ENCODE data around the gene PPP1R13L. TPM values are rescaled to one million over a fixed set of nuclear protein-coding genes. Genes with fewer than 3 reads are reported as not detected.

Gene PPP1R13L
- total and polyA plus RNA-seq, 2 of the 8 experiments (the other 6 are each of a cell fraction or from before 2014, with no cell fraction given) = 9.1 to 15.3 TPM

- no peaks in the 10 kb centered on the region; the same call in 1 of the 2 replicates for H3K23me2 ChIP-seq (ENCODE audit: low read depth, low read length)
- no peak overlapping the region for H2BK120ac ChIP-seq (replicated peaks; ENCODE audit: low read depth, low read length)
- POLR2A ChIA-PET (ENCODE audit: partially characterized antibody) = interaction anchor here (0.6 to 5.9 kb wide), 11 partner anchors 8 to 308 kb away, joined by 3 to 36 read pairs (median 3); partner anchors contain the start of gene ERCC2
- H4K5ac ChIP-seq (ENCODE audit: insufficient read length, low read depth, low read length) = no peak overlapping the region
- 82% methylated on average over 15 of the region's 23 CpGs; no CpG with 5 or more reads in 1 of the 2 experiments for WGBS, 2 experiments (ENCODE audit: extremely low coverage in 1 of 2, insufficient coverage in 1 of 2, insufficient read length in 1 of 2, insufficient replicate concordance in 2 of 2, low coverage in 1 of 2, low lambda C conversion rate in 2 of 2, missing lambda C conversion rate in 1 of 2)
- H3K9me3 ChIP-seq (ENCODE audit: insufficient read depth in 2 of 2, low read depth in 1 of 2, low read length in 1 of 2) = no peaks in the 10 kb centered on the region
- H3K4me2 ChIP-seq (ENCODE audit: insufficient read depth in 1 of 2, low read depth in 2 of 2, low read length in 2 of 2) = no peak overlapping the region; a peak in 1 of 4 replicates
- no peak overlapping the region for H3K27ac ChIP-seq (ENCODE audit: low read depth, low read length)
- H3K9ac ChIP-seq (replicated peaks in 1 of 4; ENCODE audit: extremely low read depth in 1 of 4, low read depth in 3 of 4, low read length in 3 of 4) = no peak overlapping the region
- peaks cover 0 to 9% (median 5%) of the 10 kb centered on the region in 4 experiments; a peak in 2 of 7 replicates for H3K4me1 ChIP-seq (replicated peaks in 1 of 4; ENCODE audit: control insufficient read depth in 3 of 4, insufficient read depth in 4 of 4, low read length in 3 of 4)
- H3K36me3 ChIP-seq (ENCODE audit: control insufficient read depth in 2 of 4, insufficient read depth in 4 of 4, low read length in 3 of 4) = peaks cover 14 to 36% (median 26%) of the 10 kb centered on the region in 4 experiments; a peak in 6 of 8 replicates
- no peak overlapping the region for H3K18ac ChIP-seq (ENCODE audit: extremely low read depth, low read length)
- no peak overlapping the region for H3K4ac ChIP-seq (replicated peaks; ENCODE audit: insufficient read length, low read depth, low read length)
- no peak for FAIRE-seq
- H4K91ac ChIP-seq (replicated peaks; ENCODE audit: insufficient read length, low read length) = no peak overlapping the region
- H3K79me1 ChIP-seq (ENCODE audit: low read depth, low read length) = no peaks in the 10 kb centered on the region
- 0 out of 2 replicates have a peak overlapping the region, but pooled peaks have one; percentile 35 for H2BK5ac ChIP-seq (ENCODE audit: low read depth, low read length)
- H3K79me2 ChIP-seq (ENCODE audit: control insufficient read depth in 1 of 2, insufficient read depth in 2 of 2, low read length in 2 of 2) = no peaks in the 10 kb centered on the region
- no peak overlapping the region for H2BK12ac ChIP-seq (ENCODE audit: low read depth, low read length)
- H2AFZ ChIP-seq (ENCODE audit: low read length) = no peak overlapping the region
- no peak overlapping the region for H4K8ac ChIP-seq (ENCODE audit: extremely low read depth, insufficient read depth, low read length)
- TF ChIP-seq NRF1 (IDR thresholded peaks at IDR 0.05; ENCODE audit: low read depth, low read length) (no peak), KDM1A (IDR thresholded peaks at IDR 0.05; ENCODE audit: borderline replicate concordance, low read length) (no peak), YY1 (IDR thresholded peaks at IDR 0.05; ENCODE audit: low read depth, low read length) (no peak), TBP (IDR thresholded peaks at IDR 0.05; ENCODE audit: low read depth, low read length) (no peak), CEBPB (IDR thresholded peaks at IDR 0.05; ENCODE audit: low read depth, low read length) (peak; percentile 38; the same call in 1 of the 2 replicates), CREB1 (IDR thresholded peaks at IDR 0.05) (no peak)
- no peak overlapping the region for H2BK15ac ChIP-seq (ENCODE audit: low read length)
- H4K20me1 ChIP-seq (replicated peaks in 1 of 2; ENCODE audit: control insufficient read depth in 1 of 2, insufficient read depth in 2 of 2, low read length in 2 of 2) = peaks cover 1 to 28% of the 10 kb centered on the region in 2 experiments
- no peak overlapping the region for H2AK5ac ChIP-seq (ENCODE audit: low read depth, low read length)
- CTCF ChIA-PET (ENCODE audit: partially characterized antibody) = interaction anchor here (0.7 to 1.6 kb wide), 3 partner anchors 10 to 148 kb away, joined by 4 to 5 read pairs (median 4); no protein-coding TSS in a partner anchor
- no peaks in the 10 kb centered on the region for H3K27me3 ChIP-seq (replicated peaks in 1 of 4; ENCODE audit: control insufficient read depth in 3 of 4, extremely low read depth in 1 of 4, insufficient read depth in 3 of 4, low read length in 3 of 4)
- H3K4me3 ChIP-seq (ENCODE audit: extremely low read depth in 1 of 4, insufficient read depth in 2 of 4, low read depth in 3 of 4, low read length in 4 of 4) = no peak overlapping the region
- H3K56ac ChIP-seq (replicated peaks; ENCODE audit: insufficient read length, low read depth, low read length) = peak overlapping the region; percentile 44
- H2BK20ac ChIP-seq (ENCODE audit: low read length) = no peak overlapping the region
- no peak for DNase-seq (ENCODE audit: low read depth in 1 of 2, low spot score in 2 of 2)
- H3K23ac ChIP-seq (ENCODE audit: insufficient read length) = no peak overlapping the region
- H3K14ac ChIP-seq (ENCODE audit: insufficient read length) = no peak overlapping the region
Measured at GRCh38 chr19:45348367-45349125, 56.3 kb downstream of the PPP1R13L start.
